Effector CD8-positive, alpha-beta T cell (primary cell): ENCODE measurements around the gene SRGAP2C.
"Not testable (repeated sequence)": the region's sequence is repeated elsewhere in the genome, so short reads cannot be mapped to it uniquely, and the experiment has no call there.

ENCODE experiments used
- DNase-seq: peaks from one replicate; lab custom pipeline; 2025; lab: John Stamatoyannopoulos, UW

SRGAP2C gene

GRCh38 chr1:121421490-121421889 is 236.7 kb downstream of the SRGAP2C start:
- not testable (repeated sequence) for DNase-seq

- DNase-seq, result not testable (repeated sequence)
Observed at GRCh38 chr1:121423956-121424355, 239.2 kb downstream of the SRGAP2C start.

GRCh38 chr1:121433517-121433916 is 248.7 kb downstream of the SRGAP2C start:
- not testable (repeated sequence) for DNase-seq

GRCh38 chr1:121438862-121439261 is 254.1 kb downstream of the SRGAP2C start:
- not testable (repeated sequence) for DNase-seq

- no peak for DNase-seq
Observed at GRCh38 chr1:121440993-121441392, 256.2 kb downstream of the SRGAP2C start.
